T-helper 2 cell treated with Interferon-gamma antibody and Interleukin-4, amounts not matched to agents 100 ng/mL and 5 ng/mL, for 36 hours (primary cell): ENCODE results near the gene CBX7. TPM values are rescaled to one million over a fixed set of nuclear protein-coding genes. Genes with fewer than 3 reads are reported as not detected.

Experiments used
- intact Hi-C: fragments of 100-400 bp; cut with micrococcal nuclease; formaldehyde crosslinking; loops from one replicate; pipeline ENCODE4 v1.15.1; 2023
- total RNA-seq: library from RNA; stranded (reverse); gene quantifications from 2 replicates; pipeline ENCODE4 v1.2.3, GENCODE V29; 2022

The CBX7 gene
- total RNA-seq = 10.1 and 10.5 TPM in 2 replicates

GRCh38 chr22:39152511-39153219, at the start of gene CBX7:
CBX7 (minus strand) TSS chr22:39152680; CDS start chr22:39152444, 236 bp downstream.
- intact Hi-C loops = loop anchor here (1.0 to 10.0 kb wide), 3 partner anchors 8 to 372 kb away; partner anchors contain the start of genes ATF4 and RPL3

- intact Hi-C loops = no loop called here
Measured at GRCh38 chr22:39197578-39197977, 45.1 kb upstream of the CBX7 start.

DNA sequence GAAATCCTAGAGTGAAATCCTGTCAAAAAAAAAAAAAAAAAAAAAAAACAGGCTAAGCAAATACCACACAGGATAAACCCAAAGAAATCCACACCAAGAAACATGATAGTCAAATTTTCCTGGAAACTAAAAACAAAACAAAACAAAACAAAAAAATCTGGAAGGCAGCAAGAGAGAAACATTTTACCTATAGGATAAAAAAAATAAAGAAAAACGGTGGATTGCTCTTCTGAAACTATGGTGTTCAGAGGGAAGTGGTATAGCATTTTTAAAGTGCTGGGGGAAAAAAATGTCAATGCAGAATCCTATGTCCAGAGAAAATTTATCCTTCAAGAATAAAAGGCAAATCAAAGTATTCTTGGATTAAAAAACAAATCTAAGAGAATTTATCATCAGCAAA, 41.6 kb upstream of the CBX7 start:
- intact Hi-C loops = no loop called here

DNA sequence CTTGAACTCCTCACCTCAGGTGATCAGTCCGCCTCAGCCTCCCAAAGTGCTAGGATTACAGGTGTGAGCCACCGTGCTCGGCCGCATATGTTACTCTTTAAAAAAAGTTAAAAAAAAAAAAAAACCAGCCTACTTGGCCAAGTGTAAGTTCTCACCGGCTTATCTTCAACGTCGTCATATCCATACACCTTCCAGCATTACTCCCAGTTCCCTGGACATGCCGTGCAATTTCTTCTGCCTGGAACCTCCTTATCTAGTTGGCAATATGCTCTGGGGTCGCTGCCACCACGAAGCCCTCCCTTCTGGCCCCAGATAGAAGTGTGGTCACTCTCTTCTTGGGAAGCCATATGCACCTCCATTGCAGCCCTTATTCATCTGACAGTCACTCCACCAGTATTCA, 36.3 kb upstream of the CBX7 start:
- intact Hi-C loops = no loop called here

- intact Hi-C loops = no loop called here
Measured at GRCh38 chr22:39185601-39186012, 33.1 kb upstream of the CBX7 start.

DNA sequence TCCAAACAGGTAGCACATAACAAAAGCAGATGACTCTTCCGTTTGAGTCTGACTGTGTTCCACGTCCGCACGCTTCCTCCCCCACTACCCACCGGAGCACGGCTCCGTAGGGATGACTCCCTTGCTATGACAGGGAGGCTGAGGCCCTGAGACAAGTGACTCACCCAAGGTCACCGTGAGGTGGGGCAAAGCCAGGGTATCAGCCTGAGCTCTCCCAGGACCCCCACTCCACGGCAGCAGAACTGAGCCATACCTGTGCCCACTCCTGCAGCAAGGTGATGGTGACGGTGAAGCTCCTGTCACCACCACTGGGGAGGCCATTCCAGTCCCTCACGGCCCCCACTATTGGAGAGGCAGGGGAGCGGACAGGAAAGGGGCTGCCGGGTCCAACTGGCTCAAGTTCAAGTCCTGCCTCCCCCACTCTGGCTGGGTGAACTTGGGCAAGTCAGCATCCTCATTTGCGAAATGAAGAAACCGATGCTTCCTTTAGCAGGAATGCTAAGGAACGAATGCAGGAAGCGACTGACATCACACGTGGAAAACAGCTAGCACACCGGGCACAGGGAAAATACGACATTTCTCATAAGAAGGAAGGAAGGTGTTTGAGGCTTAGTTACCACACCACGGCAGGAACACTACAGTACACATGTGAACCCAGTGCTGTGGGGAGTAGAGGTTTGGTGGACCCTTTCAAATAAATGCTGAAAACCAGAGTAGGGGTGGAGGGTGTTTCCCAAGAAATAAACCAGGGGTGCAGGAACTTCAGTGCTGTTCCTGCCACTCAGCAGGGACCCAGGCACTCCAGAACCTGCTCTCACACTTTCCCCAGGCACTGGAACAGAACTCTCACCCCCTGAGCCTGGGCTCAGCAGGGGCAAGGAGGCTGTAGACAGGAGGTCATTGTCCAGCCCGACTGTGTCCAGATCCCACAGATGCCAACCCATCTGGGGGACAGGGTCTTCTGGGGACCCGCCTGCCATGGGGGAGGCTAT, 32.4 kb upstream of the CBX7 start:
- intact Hi-C loops = no loop called here

GRCh38 chr22:39183991-39184585, 31.6 kb upstream of the CBX7 start:
- intact Hi-C loops = no loop called here

GRCh38 chr22:39182478-39183030, 30.1 kb upstream of the CBX7 start:
- intact Hi-C loops = no loop called here

DNA sequence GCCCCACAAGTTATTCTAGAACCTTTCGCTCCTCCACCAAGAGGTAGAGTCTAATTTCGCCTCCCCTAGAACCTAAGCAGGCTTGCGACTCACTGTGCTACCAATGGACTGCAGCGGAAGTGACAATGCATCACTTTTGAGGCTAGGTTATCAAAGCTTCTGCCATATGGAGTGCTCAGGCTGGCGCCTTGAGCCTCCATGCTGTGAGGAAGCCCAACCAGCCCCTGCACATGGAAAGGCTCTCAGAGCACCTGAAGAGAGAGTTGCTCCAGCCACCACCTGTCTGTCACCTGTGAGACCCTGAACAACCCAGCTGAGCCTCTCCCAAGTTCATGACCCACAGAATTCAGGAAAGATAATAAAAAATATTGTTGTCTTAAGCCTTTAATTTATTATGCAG, 29.3 kb upstream of the CBX7 start:
- intact Hi-C loops = no loop called here

DNA sequence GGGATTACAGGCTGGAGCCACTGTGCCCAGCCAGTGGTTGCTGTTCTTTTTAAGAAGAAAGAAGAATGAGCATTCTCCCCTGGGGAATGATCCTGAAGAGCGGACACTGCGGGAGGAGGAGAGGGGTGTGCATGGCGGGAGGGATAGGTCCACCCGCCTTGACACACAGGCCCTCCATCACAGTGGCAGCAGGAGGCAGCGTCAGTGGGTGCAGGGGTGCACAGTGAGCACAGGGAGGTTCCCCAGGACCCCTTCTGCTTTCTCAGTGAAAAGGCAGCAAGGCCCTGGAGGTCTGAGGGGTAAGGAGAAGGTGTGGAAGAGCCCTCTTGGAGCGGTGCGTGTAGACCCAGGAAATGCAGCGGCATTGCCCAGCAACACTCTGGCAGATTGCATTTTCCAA, 28.9 kb upstream of the CBX7 start:
- intact Hi-C loops = no loop called here

DNA sequence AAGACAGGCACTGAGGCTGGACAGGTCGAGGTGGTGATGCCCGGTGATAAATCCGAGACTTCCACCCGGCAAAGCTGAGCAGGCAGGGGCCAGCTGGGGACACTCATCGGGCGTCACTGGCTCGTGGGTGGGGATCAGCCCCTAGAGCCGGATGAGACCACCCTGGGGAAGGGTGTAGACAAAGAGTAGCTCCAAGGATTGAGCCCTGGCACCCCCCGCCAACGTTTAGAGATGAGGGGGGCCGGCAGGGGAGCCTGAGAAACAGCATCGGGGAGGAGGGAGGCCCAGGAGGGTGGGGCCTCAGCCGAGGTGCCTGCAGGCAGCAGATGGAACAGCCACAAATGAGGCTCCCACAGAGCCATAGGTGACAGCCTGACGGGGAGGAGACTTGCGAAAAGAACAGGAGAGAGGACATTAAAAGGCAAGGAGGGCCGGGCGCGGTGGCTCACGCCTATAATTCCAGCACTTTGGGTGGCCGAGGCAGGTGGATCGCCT, 27.4 kb upstream of the CBX7 start:
- intact Hi-C loops = loop anchor here (10.0 kb wide), 1 partner anchor 55 kb away; no protein-coding TSS in a partner anchor

DNA sequence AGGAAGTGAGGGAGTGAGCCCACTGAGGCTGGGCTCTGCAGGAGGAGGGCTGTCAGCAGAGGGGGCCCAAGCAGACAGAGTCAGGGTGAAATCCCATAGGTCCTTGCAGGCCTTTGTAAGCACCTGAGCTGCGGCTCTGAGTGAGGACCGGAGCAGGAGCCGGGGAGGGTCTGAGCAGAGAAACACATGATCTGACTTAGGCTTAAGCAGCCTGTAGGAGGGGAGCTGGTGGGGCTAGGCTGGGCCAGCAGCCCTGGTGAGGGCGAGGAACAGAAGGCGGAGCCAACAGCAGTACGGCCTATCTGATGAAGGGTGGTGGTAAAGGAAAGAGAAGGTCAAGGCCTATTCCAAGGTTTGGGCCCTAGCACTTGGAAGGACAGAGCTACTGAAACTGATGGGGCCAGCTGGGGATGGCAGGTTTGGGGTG, 26.9 kb upstream of the CBX7 start:
- intact Hi-C loops = loop anchor here (10.0 kb wide), 1 partner anchor 55 kb away; no protein-coding TSS in a partner anchor

DNA sequence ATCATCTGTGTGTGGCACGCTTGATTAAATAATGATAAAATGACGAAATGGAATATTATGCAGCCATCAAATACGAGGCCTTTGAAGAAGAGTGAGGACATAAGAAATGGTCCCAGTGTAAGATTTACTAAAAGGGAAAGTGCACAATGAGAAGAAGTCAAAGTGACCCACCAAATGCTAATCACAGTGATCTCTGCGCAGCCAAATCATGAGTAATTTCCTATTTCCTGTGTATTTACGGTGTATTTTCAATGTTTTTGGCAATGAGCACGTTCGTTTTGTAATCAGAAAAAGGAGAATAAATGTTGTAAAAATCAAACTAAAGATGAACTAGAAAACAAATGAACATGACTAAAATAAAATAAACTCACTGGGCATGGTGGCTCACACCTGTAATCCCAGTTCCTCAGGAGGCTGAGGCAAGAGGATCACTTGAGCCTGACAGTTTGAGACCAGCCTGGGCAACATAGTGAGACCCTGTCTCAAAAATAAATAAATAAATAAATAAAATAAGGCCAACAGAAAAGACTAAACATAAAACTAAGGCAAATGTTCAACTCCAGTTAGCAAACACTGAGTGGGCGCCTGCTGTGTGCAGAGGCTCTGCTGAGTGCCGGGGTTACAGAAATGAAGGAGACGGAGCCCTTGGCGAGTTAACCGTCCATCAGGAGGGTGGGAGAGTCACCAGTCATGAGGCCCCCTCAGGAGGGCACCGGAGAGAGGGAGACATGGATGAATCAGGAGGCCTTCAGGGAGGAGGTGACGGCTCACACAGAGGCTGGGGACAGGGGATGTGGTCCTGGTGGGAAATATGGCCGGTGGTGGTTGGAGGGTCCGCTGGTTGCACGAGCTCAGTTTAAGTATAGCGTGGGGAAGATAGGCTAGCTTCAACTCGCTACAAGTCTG, 26.0 kb upstream of the CBX7 start:
- intact Hi-C loops = loop anchor here (10.0 kb wide), 1 partner anchor 56 kb away; no protein-coding TSS in a partner anchor

DNA sequence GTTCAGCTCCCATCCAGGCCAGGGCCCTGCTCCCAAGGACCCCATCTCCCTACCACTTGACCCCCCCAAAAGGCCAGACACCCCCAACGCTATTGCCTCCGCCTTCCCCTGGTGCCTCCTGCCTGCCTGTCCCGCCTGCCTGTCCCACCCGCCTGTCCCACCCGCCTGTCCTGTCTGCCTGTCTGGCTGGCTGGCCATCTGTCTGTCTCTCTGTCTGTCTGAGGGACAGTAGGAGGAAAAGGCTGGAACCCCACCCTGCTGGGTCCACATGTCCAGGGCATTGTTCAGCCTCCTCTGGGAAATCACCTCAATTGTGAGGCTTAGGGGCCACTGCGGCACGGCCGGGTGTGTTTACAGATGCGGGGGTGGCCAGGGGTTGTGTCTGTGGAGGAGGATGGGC, 25.3 kb upstream of the CBX7 start:
- intact Hi-C loops = loop anchor here (10.0 kb wide), 1 partner anchor 57 kb away; no protein-coding TSS in a partner anchor

GRCh38 chr22:39177456-39177775, 24.9 kb upstream of the CBX7 start:
- intact Hi-C loops = loop anchor here (10.0 kb wide), 1 partner anchor 57 kb away; no protein-coding TSS in a partner anchor

DNA sequence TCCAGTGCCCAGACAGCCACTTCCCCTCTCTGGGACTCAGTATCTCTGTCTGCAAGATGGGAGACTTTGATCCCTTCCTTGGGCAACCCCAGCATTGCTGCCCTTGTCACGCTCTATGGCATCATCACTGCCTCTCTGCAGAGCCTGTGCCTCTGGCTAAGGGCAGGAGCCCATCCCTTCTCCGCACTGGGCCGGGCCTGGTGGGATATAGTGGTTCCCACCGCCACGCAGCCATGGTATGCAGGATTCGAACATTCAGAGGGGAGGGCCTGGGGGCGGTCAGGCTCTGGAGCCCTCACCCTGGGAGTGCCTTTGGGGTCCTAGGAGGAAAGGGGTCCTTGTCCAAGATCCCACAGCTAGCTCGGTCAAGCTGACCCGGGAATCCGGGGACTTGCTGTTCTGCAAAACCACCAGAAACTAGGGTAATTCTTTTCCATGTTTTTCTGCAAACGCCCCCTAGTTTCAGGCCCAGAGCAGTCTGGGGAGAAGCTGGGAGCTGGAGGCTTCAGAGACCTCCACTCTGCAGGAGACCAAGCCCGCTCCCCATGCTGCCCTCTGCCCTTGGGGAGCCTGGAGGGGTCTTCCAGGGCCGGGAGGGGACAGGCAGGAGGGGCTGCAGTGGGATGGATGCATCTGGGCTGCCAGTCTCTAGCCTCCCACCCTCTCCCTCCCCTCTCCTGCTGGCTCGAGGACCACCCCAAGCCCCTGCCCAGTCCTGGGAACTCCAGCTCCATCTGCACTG, 24.4 kb upstream of the CBX7 start:
- intact Hi-C loops = loop anchor here (10.0 kb wide), 1 partner anchor 58 kb away; no protein-coding TSS in a partner anchor

DNA sequence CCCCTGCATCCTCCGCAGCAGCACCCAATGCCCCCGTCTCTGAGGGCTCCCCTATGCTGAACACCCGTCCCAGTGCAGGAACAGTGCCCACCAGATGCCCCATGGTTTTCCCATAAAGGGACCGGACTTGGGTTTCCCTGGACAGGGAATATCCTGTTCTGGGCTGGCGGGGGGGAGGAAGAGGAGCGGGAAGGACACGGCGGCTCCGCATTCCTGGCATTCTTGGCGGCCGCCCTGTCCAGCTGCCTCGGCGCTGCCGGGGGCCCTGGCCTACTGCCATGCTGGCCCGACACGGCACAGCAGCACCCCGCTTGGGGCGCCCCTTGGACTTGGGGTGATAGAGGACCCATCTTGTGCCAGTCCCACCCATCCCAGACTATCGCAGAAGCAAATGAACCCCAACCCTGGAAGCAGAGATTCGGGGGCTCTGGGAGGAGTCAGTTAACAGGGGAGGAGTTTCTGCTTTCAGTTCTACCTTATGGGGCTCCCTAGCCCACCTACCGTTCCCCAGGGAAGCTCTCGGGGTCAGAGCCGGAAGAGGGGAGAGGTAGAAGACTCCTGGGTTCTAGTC, 23.7 kb upstream of the CBX7 start:
- intact Hi-C loops = loop anchor here (10.0 kb wide), 1 partner anchor 59 kb away; no protein-coding TSS in a partner anchor

DNA sequence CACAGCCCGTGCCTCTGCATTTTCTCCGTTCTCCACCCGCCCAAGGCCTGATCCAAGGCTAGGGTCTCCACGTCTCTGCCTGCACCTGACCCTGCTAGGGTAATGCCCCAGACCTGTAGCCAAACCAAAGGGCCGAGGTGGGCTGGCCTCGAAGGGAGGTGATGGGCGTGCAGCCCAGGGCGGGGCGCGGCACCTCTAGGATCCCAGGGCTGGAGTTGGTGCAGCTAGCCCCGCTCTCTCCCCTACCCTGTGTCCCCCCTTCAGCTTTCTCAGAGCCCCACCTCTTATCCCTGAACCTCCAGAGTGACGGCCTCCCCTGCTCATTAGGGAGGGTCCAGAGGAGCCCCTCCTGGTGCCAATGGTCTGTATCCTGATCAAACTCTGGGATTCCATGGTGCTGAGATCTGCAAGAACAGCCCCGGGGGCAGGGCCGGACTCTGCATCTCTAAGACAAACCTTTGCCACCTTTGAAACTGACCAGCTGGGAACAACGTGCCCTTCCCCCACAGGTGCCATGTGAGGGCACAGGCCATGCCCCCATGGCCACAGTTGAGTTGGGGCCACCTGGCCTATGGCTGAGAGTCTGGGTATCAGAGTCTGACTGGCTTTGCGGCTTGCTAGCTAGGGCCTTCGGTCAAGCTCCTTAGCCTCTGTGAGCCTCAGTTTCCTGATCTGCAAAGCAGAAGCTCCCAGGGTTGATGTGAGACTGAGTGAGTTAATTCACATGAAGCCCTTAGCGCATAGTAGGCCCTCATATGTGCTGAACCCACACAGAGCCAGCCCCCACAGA, 23.1 kb upstream of the CBX7 start:
- intact Hi-C loops = loop anchor here (10.0 kb wide), 1 partner anchor 59 kb away; no protein-coding TSS in a partner anchor
